H1 (cell line): ENCODE results near the gene L3MBTL3. TPM values are rescaled to one million over a fixed set of nuclear protein-coding genes. Genes with fewer than 3 reads are reported as not detected.

ENCODE experiments used
- CTCF ChIA-PET: fragments of 300-600 bp; sonication (Branson Sonifier 250); formaldehyde crosslinking; loops from one replicate; lab custom pipeline; 2021; ENCODE audit not compliant: partially characterized antibody; lab: Charles Lee
- POLR2A ChIA-PET: fragments of 300-600 bp; sonication (Branson Sonifier 250); formaldehyde crosslinking; loops from one replicate; lab custom pipeline; 2021; ENCODE audit warnings: inconsistent platforms; ENCODE audit not compliant: partially characterized antibody; lab: Charles Lee
- DNase-seq, 2 experiments: peaks; one replicate each; pipeline versions ENCODE4 v3.0.0 to v3.0.0-alpha.2; 2010 to 2022; ENCODE audit warnings: low spot score in 2 of 2, low read depth in 1 of 2, mixed read lengths in 1 of 2
- FAIRE-seq: peaks from 2 replicates; lab custom pipeline; 2011; peaks lifted over from hg19 to GRCh38; lab: Jason Lieb, UNC
- H2AFZ ChIP-seq: 2 replicates; pipeline ENCODE4 v1.8.1; 2012; ENCODE audit warnings: low read length, inconsistent platforms
- H2AK5ac ChIP-seq: 2 replicates; pipeline ENCODE4 v1.6.1; 2013; ENCODE audit warnings: low read depth, low read length
- H2BK120ac ChIP-seq: replicated peaks from 2 replicates; pipeline ENCODE3; 2013; ENCODE audit warnings: low read depth, low read length, inconsistent platforms
- H2BK12ac ChIP-seq: 2 replicates; pipeline ENCODE4 v1.6.1; 2013; ENCODE audit warnings: low read depth, low read length
- H2BK15ac ChIP-seq: 2 replicates; pipeline ENCODE4 v1.6.1; 2013; ENCODE audit warnings: low read length
- H2BK20ac ChIP-seq: 2 replicates; pipeline ENCODE4 v1.6.1; 2013; ENCODE audit warnings: low read length
- H2BK5ac ChIP-seq: 2 replicates; pipeline ENCODE4 v1.6.1; 2013; ENCODE audit warnings: low read depth, low read length
- H3K14ac ChIP-seq: 2 replicates; pipeline ENCODE4 v1.6.1; 2013; ENCODE audit warnings: inconsistent platforms; ENCODE audit not compliant: insufficient read length
- H3K18ac ChIP-seq: 2 replicates; pipeline ENCODE4 v1.6.1; 2013; ENCODE audit warnings: low read length; ENCODE audit errors: extremely low read depth
- H3K23ac ChIP-seq: 2 replicates; pipeline ENCODE4 v1.6.1; 2013; ENCODE audit warnings: inconsistent platforms; ENCODE audit not compliant: insufficient read length
- H3K23me2 ChIP-seq: 2 replicates; pipeline ENCODE4 v1.6.1; 2013; ENCODE audit warnings: low read depth, low read length
- H3K27ac ChIP-seq: 2 replicates; pipeline ENCODE4 v1.6.1; 2011; ENCODE audit warnings: low read depth, low read length, inconsistent platforms
- H3K27me3 ChIP-seq, 4 experiments: replicated peaks in 1 of 4; 1 replicate in 1 of 4; 2 replicates in 3 of 4; pipeline versions ENCODE4 v1.6.1 to v1.8.1; 2011 to 2013; ENCODE audit warnings: low read length in 3 of 4, mild to moderate bottlenecking in 3 of 4, inconsistent platforms in 2 of 4, mixed read lengths in 2 of 4, moderate library complexity in 1 of 4; ENCODE audit not compliant: control insufficient read depth in 3 of 4, insufficient read depth in 3 of 4; ENCODE audit errors: extremely low read depth in 1 of 4
- H3K36me3 ChIP-seq, 4 experiments: 2 replicates each; pipeline versions ENCODE4 v1.6.1 to v1.8.1; 2011 to 2013; ENCODE audit warnings: mild to moderate bottlenecking in 4 of 4, low read length in 3 of 4, moderate library complexity in 2 of 4, control low read depth in 1 of 4, inconsistent platforms in 1 of 4; ENCODE audit not compliant: insufficient read depth in 4 of 4, control insufficient read depth in 2 of 4
- H3K4ac ChIP-seq: replicated peaks from 2 replicates; pipeline ENCODE3; 2013; ENCODE audit warnings: low read length, low read depth, mixed read lengths, inconsistent platforms; ENCODE audit not compliant: insufficient read length
- H3K4me1 ChIP-seq, 4 experiments: replicated peaks in 1 of 4; 1 replicate in 1 of 4; 2 replicates in 3 of 4; pipeline versions ENCODE4 v1.6.1 to v1.8.1; 2011 to 2013; ENCODE audit warnings: low read length in 3 of 4, inconsistent platforms in 2 of 4, mixed read lengths in 1 of 4; ENCODE audit not compliant: insufficient read depth in 4 of 4, control insufficient read depth in 3 of 4
- H3K4me2 ChIP-seq, 2 experiments: 2 replicates each; pipeline versions ENCODE4 v1.6.1 to v1.8.1; 2011 to 2013; ENCODE audit warnings: low read depth in 2 of 2, low read length in 2 of 2, control low read depth in 1 of 2, inconsistent platforms in 1 of 2, mild to moderate bottlenecking in 1 of 2; ENCODE audit not compliant: insufficient read depth in 1 of 2
- H3K4me3 ChIP-seq, 4 experiments: fragments of 200-600, 300-600 bp in 1 of 4; sonication (generic), shearing (Covaris generic), sonication (Bioruptor Twin) in 1 of 4; 2 replicates each; pipeline versions ENCODE4 v1.5.1 to v1.8.1; 2011 to 2016; ENCODE audit warnings: low read length in 4 of 4, low read depth in 3 of 4, control low read depth in 2 of 4, inconsistent platforms in 2 of 4, mild to moderate bottlenecking in 2 of 4, mixed read lengths in 1 of 4, moderate library complexity in 1 of 4; ENCODE audit not compliant: insufficient read depth in 2 of 4; ENCODE audit errors: extremely low read depth in 1 of 4
- H3K56ac ChIP-seq: replicated peaks from 2 replicates; pipeline ENCODE3; 2013; ENCODE audit warnings: low read depth, mild to moderate bottlenecking, mixed read lengths, low read length, inconsistent platforms; ENCODE audit not compliant: insufficient read length
- H3K79me1 ChIP-seq: 2 replicates; pipeline ENCODE4 v1.6.1; 2013; ENCODE audit warnings: low read depth, low read length, control low read depth
- H3K79me2 ChIP-seq, 2 experiments: 2 replicates each; pipeline versions ENCODE4 v1.6.1 to v1.8.1; 2012 to 2013; ENCODE audit warnings: low read length in 2 of 2, mild to moderate bottlenecking in 2 of 2, inconsistent platforms in 1 of 2; ENCODE audit not compliant: insufficient read depth in 2 of 2, control insufficient read depth in 1 of 2
- H3K9ac ChIP-seq, 4 experiments: replicated peaks in 1 of 4; 1 replicate in 1 of 4; 2 replicates in 3 of 4; pipeline versions ENCODE4 v1.6.1 to v1.8.1; 2011 to 2013; ENCODE audit warnings: low read depth in 3 of 4, low read length in 3 of 4, control low read depth in 2 of 4, mild to moderate bottlenecking in 2 of 4, moderate library complexity in 2 of 4, inconsistent platforms in 1 of 4; ENCODE audit errors: extremely low read depth in 1 of 4
- H3K9me3 ChIP-seq, 2 experiments: 2 replicates each; pipeline versions ENCODE4 v1.6.1 to v1.8.1; 2012 to 2013; ENCODE audit warnings: mild to moderate bottlenecking in 2 of 2, moderate library complexity in 2 of 2, control low read depth in 1 of 2, inconsistent platforms in 1 of 2, low read depth in 1 of 2, low read length in 1 of 2, mixed read lengths in 1 of 2; ENCODE audit not compliant: insufficient read depth in 2 of 2
- H4K20me1 ChIP-seq, 2 experiments: replicated peaks in 1 of 2; 2 replicates each; pipeline versions ENCODE3 to v1.8.1; 2011 to 2013; ENCODE audit warnings: inconsistent platforms in 2 of 2, low read length in 2 of 2, mild to moderate bottlenecking in 1 of 2; ENCODE audit not compliant: insufficient read depth in 2 of 2, control insufficient read depth in 1 of 2
- H4K5ac ChIP-seq: 2 replicates; pipeline ENCODE4 v1.6.1; 2013; ENCODE audit warnings: low read length, low read depth, mixed read lengths, inconsistent platforms; ENCODE audit not compliant: insufficient read length
- H4K8ac ChIP-seq: 2 replicates; pipeline ENCODE4 v1.8.0; 2013; ENCODE audit warnings: mild to moderate bottlenecking, moderate library complexity, low read length, inconsistent platforms; ENCODE audit not compliant: insufficient read depth; ENCODE audit errors: extremely low read depth
- H4K91ac ChIP-seq: replicated peaks from 2 replicates; pipeline ENCODE3; 2013; ENCODE audit warnings: low read length, mixed read lengths, inconsistent platforms; ENCODE audit not compliant: insufficient read length
- ASH2L ChIP-seq: fragments of 200-600, 300-600 bp; sonication (generic); IDR thresholded peaks from one replicate; pipeline ENCODE4 v1.7.1; 2017; ENCODE audit warnings: low read length
- CBX5 ChIP-seq: fragments of 300-800, 300-1000 bp; sonication (generic); IDR thresholded peaks from 2 replicates; pipeline ENCODE4 v1.7.1; 2016; ENCODE audit warnings: antibody characterized with exemption, low read length, low read depth
- EP300 ChIP-seq, 2 experiments: IDR thresholded peaks; 1 replicate in 1 of 2; 2 replicates in 1 of 2; pipeline ENCODE4 v1.6.1; 2011 to 2012; ENCODE audit warnings: low read depth in 2 of 2, low read length in 2 of 2, mild to moderate bottlenecking in 2 of 2, borderline replicate concordance in 1 of 2, inconsistent platforms in 1 of 2, moderate library complexity in 1 of 2
- EZH2 ChIP-seq: fragments of 200-600 bp; sonication (generic); IDR thresholded peaks from 2 replicates; pipeline ENCODE4 v1.7.1; 2012; ENCODE audit warnings: low read depth, mild to moderate bottlenecking, moderate library complexity, low read length, inconsistent platforms; ENCODE audit not compliant: severe bottlenecking
- FOSL1 ChIP-seq: IDR thresholded peaks from 2 replicates; pipeline ENCODE4 v1.6.1; 2011; ENCODE audit warnings: mild to moderate bottlenecking, low read depth, low read length, moderate library complexity; ENCODE audit not compliant: insufficient read depth
- HDAC6 ChIP-seq: IDR thresholded peaks from one replicate; pipeline ENCODE4 v1.7.1; 2012; ENCODE audit warnings: low read depth, mild to moderate bottlenecking, inconsistent platforms, low read length, moderate library complexity
- JUND ChIP-seq: IDR thresholded peaks from 2 replicates; pipeline ENCODE4 v1.6.1; 2011; ENCODE audit warnings: mild to moderate bottlenecking, improper control_type of control experiment, low read length
- POLR2AphosphoS5 ChIP-seq: IDR thresholded peaks from 2 replicates; pipeline ENCODE4 v1.6.1; 2011; ENCODE audit warnings: low read depth, low read length
- SUZ12 ChIP-seq: fragments of 200-600 bp; sonication (generic); IDR thresholded peaks from 2 replicates; pipeline ENCODE4 v1.6.1; 2012; ENCODE audit warnings: mild to moderate bottlenecking, inconsistent platforms, low read length, moderate library complexity, mixed read lengths
- TAF1 ChIP-seq: IDR thresholded peaks from 2 replicates; pipeline ENCODE4 v1.6.1; 2011; ENCODE audit warnings: mild to moderate bottlenecking, low read depth, low read length
- TCF12 ChIP-seq: IDR thresholded peaks from 2 replicates; pipeline ENCODE4 v1.6.1; 2011; ENCODE audit warnings: low read depth, mild to moderate bottlenecking, low read length
- WGBS, 2 experiments: shearing (Covaris generic) in 1 of 2; methylation state at CpG; one replicate each; pipeline versions ENCODE4 v1.1.6 to v1.1.7; 2013 to 2015; ENCODE audit warnings: low lambda C conversion rate in 2 of 2, mixed read lengths in 2 of 2, inconsistent platforms in 1 of 2, low coverage in 1 of 2, missing lambda C conversion rate in 1 of 2; ENCODE audit not compliant: insufficient replicate concordance in 2 of 2, insufficient coverage in 1 of 2, insufficient read length in 1 of 2; ENCODE audit errors: extremely low coverage in 1 of 2, missing lambda C conversion rate in 1 of 2; 5-methylcytosine and 5-hydroxymethylcytosine counted together
- long read RNA-seq, 2 experiments: library from RNA in 1 of 2; library from capped mRNA in 1 of 2; stranded (forward); transcript quantifications; one replicate each; pipeline ENCODE4 v2.0.0, GENCODE V29; 2021; ENCODE audit warnings: inconsistent platforms in 1 of 2
- polyA minus RNA-seq, 3 experiments: library from RNA; depleted of rRNA, polyadenylated mRNA; stranded (reverse); fragments of >200 nt; gene quantifications; 1 replicate in 2 of 3; 2 replicates in 1 of 3; pipeline ENCODE4 v1.2.3, GENCODE V29; 2011
- polyA plus RNA-seq, 7 experiments: library from polyadenylated mRNA; depleted of rRNA in 3 of 7; stranded (reverse) in 5 of 7; unstranded in 2 of 7; fragments of >200 nt in 5 of 7; fragments of 200-250 nt in 2 of 7; gene quantifications; 1 replicate in 5 of 7; 2 replicates in 1 of 7; 4 replicates in 1 of 7; pipeline versions ENCODE4 v1.2.1 to v1.2.3, GENCODE V29; 2011 to 2013; ENCODE audit warnings: missing spikeins in 2 of 7, mixed read lengths in 2 of 7
- total RNA-seq: library from RNA; stranded (reverse); fragmentation: NEBNext Ultra II Directional; extraction: Animal tissue kit (Norgen Biotek cat#: 25700); gene quantifications from 2 replicates; pipeline ENCODE4 v1.2.1, GENCODE V29; 2021

The L3MBTL3 gene
- total RNA-seq (15.8 and 17.2 TPM in 2 replicates), polyA plus RNA-seq (2011; rRNA removed) (3.7 and 3.9 TPM in 2 replicates), polyA minus RNA-seq (2011; rRNA and poly(A)+ RNA removed) (5.7 and 9.1 TPM in 2 replicates)
- polyA plus RNA-seq (2011; cell fraction: cytosol; rRNA removed): 8.4 TPM
- polyA plus RNA-seq (2011; cell fraction: nucleus; rRNA removed): 3.9 TPM
- 9.7 to 11.5 TPM (median 10.4 TPM) in 4 replicates for polyA plus RNA-seq (2012, experiment 1 of 2)
- 0.51 TPM for polyA plus RNA-seq (2012, experiment 2 of 2)
- polyA plus RNA-seq (2013, experiment 1 of 2): 5.8 TPM
- 6.3 TPM for polyA plus RNA-seq (2013, experiment 2 of 2)
- 5.9 TPM for polyA minus RNA-seq (2011; cell fraction: cytosol; rRNA and poly(A)+ RNA removed)
- polyA minus RNA-seq (2011; cell fraction: nucleus; rRNA and poly(A)+ RNA removed): 26.6 TPM
- long read RNA-seq, experiment 1, partial matches to known transcripts: 11 of 11 reads
- long read RNA-seq, experiment 1, other reads (novel, unspliced or antisense): 0 of 11 reads
- long read RNA-seq, experiment 2, partial matches to known transcripts: 3 of 3 reads
- long read RNA-seq, experiment 2, other reads (novel, unspliced or antisense): 0 of 3 reads

GRCh38 chr6:130018292-130018743 lies at the start of gene L3MBTL3:
TSS of gene L3MBTL3 (plus strand) at chr6:130018581. CDS start at chr6:130042700, 24,119 bp downstream.
- 2% methylated on average over 27 of the region's 27 CpGs; no CpG with 5 or more reads in 1 of the 2 experiments for WGBS, 2 experiments
- Histone ChIP-seq H2AK5ac (no peak within 1 kb of the TSS), H3K4me2 (peak within 1 kb of the TSS; percentile 8 to 84), H3K27me3 (no peaks in the 10 kb centered on the region; a peak in 2 of 7 replicates), H3K14ac (no peak within 1 kb of the TSS), H3K79me1 (no peaks in the 10 kb centered on the region), H2AFZ (peak within 1 kb of the TSS; percentile 77), H2BK120ac (no peak within 1 kb of the TSS), H3K27ac (no peak within 1 kb of the TSS), H2BK12ac (no peak within 1 kb of the TSS), H4K20me1 (no peaks in the 10 kb centered on the region), H3K23me2 (peaks cover 4% of the 10 kb centered on the region; the same call in 1 of the 2 replicates), H4K8ac (peak within 1 kb of the TSS; percentile 90), H3K23ac (no peak within 1 kb of the TSS), H3K4me1 (peaks cover 0 to 7% (median 4%) of the 10 kb centered on the region in 4 experiments; a peak in 4 of 7 replicates), H3K4ac (no peak within 1 kb of the TSS), H3K79me2 (no peaks in the 10 kb centered on the region), H4K91ac (no peak within 1 kb of the TSS), H2BK5ac (no peak within 1 kb of the TSS), H2BK20ac (no peak within 1 kb of the TSS), H3K9me3 (no peaks in the 10 kb centered on the region), H3K4me3 (peak within 1 kb of the TSS; percentile 65 to 84 (median 80)), H3K56ac (peak within 1 kb of the TSS; percentile 20), H2BK15ac (no peak within 1 kb of the TSS), H3K18ac (peak within 1 kb of the TSS; percentile 78), H4K5ac (peak within 1 kb of the TSS; percentile 10), H3K9ac (peak within 1 kb of the TSS; percentile 49 to 73 (median 66)), H3K36me3 (no peaks in the 10 kb centered on the region)
- ChIA-PET POLR2A (interaction anchor here (1.7 kb wide), 1 partner anchor 11 kb away, joined by 5 read pairs; no protein-coding TSS in a partner anchor), CTCF (interaction anchor here (0.9 to 1.5 kb wide), 2 partner anchors 40 to 421 kb away, joined by 3 to 5 read pairs; no protein-coding TSS in a partner anchor)
- DNase-seq (peak; percentile 29 to 89), FAIRE-seq (no peak)
- TF ChIP-seq EZH2 (no peak), POLR2AphosphoS5 (no peak), ASH2L (peak; percentile 73), TAF1 (0 out of 2 replicates have a peak, but pooled peaks have one; percentile 18), EP300 (IDR thresholded peaks at IDR 0.05; ENCODE audit: borderline replicate concordance in 1 of 2, low read depth in 2 of 2, low read length in 2 of 2) (peak in 1 of 2 experiments; percentile 81; a peak in 2 of 3 replicates), SUZ12 (no peak), FOSL1 (no peak), HDAC6 (no peak), JUND (no peak), CBX5 (no peak), TCF12 (no peak)
